Measurements from ENCODE around the gene HRAS. TPM values are rescaled to one million over a fixed set of nuclear protein-coding genes. Genes with fewer than 3 reads are reported as not detected.

HRAS gene
- total RNA-seq, 1 experiment from 2014 or later: 104 TPM

DNA sequence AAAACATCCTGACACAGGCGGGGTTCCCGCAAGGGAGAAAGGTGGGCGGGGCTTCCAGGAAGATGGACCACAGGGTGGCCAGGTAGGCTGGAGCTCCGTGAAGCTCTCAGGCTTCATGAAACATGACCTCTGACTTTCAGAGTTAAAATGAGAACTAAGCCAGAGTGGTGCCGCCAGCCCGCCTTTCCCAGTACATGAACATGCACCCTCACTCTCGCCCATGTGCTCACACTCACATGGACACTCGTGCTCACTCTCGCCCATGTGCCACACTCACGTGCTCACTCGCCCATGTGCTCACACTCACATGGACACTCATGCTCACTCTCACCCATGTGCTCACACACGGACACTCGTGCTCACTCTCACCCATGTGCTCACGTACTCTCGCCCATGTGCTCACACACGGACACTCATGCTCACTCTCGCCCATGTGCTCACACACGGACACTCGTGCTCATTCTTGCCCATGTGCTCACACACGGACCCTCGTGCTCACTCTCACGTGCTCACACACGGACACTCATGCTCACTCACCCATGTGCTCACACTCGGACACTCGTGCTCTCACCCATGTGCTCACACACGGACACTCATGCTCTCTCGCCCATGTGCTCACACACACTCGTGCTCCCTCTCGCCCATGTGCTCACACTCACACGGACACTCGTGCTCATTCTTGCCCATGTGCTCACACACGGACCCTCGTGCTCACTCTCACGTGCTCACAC is 38.4 kb downstream of the HRAS start (continued):
- TF ChIP-seq, protein P1, sequence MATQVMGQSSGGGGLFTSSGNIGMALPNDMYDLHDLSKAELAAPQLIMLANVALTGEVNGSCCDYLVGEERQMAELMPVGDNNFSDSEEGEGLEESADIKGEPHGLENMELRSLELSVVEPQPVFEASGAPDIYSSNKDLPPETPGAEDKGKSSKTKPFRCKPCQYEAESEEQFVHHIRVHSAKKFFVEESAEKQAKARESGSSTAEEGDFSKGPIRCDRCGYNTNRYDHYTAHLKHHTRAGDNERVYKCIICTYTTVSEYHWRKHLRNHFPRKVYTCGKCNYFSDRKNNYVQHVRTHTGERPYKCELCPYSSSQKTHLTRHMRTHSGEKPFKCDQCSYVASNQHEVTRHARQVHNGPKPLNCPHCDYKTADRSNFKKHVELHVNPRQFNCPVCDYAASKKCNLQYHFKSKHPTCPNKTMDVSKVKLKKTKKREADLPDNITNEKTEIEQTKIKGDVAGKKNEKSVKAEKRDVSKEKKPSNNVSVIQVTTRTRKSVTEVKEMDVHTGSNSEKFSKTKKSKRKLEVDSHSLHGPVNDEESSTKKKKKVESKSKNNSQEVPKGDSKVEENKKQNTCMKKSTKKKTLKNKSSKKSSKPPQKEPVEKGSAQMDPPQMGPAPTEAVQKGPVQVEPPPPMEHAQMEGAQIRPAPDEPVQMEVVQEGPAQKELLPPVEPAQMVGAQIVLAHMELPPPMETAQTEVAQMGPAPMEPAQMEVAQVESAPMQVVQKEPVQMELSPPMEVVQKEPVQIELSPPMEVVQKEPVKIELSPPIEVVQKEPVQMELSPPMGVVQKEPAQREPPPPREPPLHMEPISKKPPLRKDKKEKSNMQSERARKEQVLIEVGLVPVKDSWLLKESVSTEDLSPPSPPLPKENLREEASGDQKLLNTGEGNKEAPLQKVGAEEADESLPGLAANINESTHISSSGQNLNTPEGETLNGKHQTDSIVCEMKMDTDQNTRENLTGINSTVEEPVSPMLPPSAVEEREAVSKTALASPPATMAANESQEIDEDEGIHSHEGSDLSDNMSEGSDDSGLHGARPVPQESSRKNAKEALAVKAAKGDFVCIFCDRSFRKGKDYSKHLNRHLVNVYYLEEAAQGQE (IDR thresholded peaks at IDR 0.05; ENCODE audit: low read depth): no peak

DNA sequence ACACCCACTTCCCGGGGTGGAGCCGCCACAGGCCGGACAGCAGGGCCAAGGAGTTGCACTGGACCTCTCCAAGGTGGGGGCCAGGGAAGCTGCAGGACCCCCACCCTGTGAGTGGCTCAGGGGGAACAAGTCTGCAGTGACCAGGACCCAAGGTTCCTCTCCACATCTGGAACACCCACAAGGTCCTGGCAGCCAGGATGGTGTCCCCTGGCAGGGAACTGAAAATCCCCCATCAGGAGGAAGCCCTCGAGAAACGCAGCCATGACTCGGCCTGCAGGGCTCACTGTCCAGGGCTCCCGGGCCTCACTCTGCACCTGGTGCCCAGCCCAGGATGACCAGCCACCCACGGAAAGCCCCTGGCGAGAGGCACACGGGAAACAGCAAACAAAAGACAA is 39.8 kb downstream of the HRAS start:
- Histone ChIP-seq H3K9me2 (ENCODE audit: insufficient read depth) (no peaks in the 10 kb centered on the region), H3K4me3 (replicated peaks in 1 of 2; ENCODE audit: low read depth in 1 of 2, low read length in 2 of 2) (no peak overlapping the region), H2AFZ (ENCODE audit: low read depth, low read length, poor library complexity, severe bottlenecking) (no peak overlapping the region), H4K20me1 (ENCODE audit: insufficient read depth) (no peaks in the 10 kb centered on the region), H3K4me1 (ENCODE audit: control insufficient read depth in 1 of 2, insufficient read depth in 2 of 2, low read length in 2 of 2) (no peaks in the 10 kb centered on the region), H3K9me3 (ENCODE audit: control insufficient read depth in 1 of 2, insufficient read depth in 1 of 2, low read depth in 1 of 2, low read length in 2 of 2) (no peaks in the 10 kb centered on the region), H3K27me3 (ENCODE audit: insufficient read depth, low read length) (no peaks in the 10 kb centered on the region), H3K79me2 (ENCODE audit: insufficient read depth, low read length) (peaks cover 2% of the 10 kb centered on the region; the same call in 1 of the 2 replicates), H3K36me3 (ENCODE audit: control insufficient read depth in 1 of 2, insufficient read depth in 2 of 2, low read length in 2 of 2) (peaks cover 17 to 26% of the 10 kb centered on the region in 2 experiments), H3K27ac (ENCODE audit: low read depth, low read length) (no peak overlapping the region; the same call in 1 of the 2 replicates), H3K4me2 (ENCODE audit: low read length) (no peak overlapping the region), H3K9ac (ENCODE audit: low read length) (no peak overlapping the region)
- intact Hi-C loops (cut with micrococcal nuclease): no loop called here
- TF ChIP-seq TCF7L2 (IDR thresholded peaks at IDR 0.05; ENCODE audit: borderline replicate concordance, extremely low read depth, insufficient read depth, insufficient read length) (no peak), POLR2AphosphoS5 (IDR thresholded peaks at IDR 0.05; ENCODE audit: low read depth, low read length) (0 out of 2 replicates have a peak, but pooled peaks have one; percentile 19)
- RAD21 ChIA-PET (ENCODE audit: low non-redundant PET in 1 of 2, low total read pairs in 2 of 2, uncharacterized antibody in 2 of 2, unreplicated experiment in 2 of 2): no interaction called here
- no peak for DNase-seq (ENCODE audit: low read depth, low spot score)
- CTCF ChIA-PET: no interaction called here
- ATAC-seq: no peak
- BruUV-seq (replicated peaks): no TSS peak
- POLR2A ChIA-PET: no interaction called here

All from HCT116 (cell line).